ENCODE data around the gene ZSCAN9. TPM values are rescaled to one million over a fixed set of nuclear protein-coding genes. Genes with fewer than 3 reads are reported as not detected.

ZSCAN9 gene
- total and polyA plus RNA-seq, 2 donors, result 7.3 to 9.7 TPM

- Histone ChIP-seq H3K36me3 (ENCODE audit: control insufficient read depth in 2 of 2, insufficient read depth in 2 of 2, low read length in 1 of 2) (peaks cover 5 to 17% of the 10 kb centered on the region in 2 donors), H3K27ac (ENCODE audit: low read depth in 1 of 2, low read length in 1 of 2) (no peak overlapping the region), H3K9me3 (ENCODE audit: control insufficient read depth in 2 of 2, insufficient read depth in 1 of 2, low read length in 1 of 2) (no peaks in the 10 kb centered on the region), H3K27me3 (ENCODE audit: control insufficient read depth in 2 of 2, insufficient read depth in 1 of 2, low read length in 1 of 2) (no peaks in the 10 kb centered on the region), H3K4me1 (ENCODE audit: control insufficient read depth in 2 of 2, insufficient read depth in 2 of 2, low read length in 2 of 2) (no peaks in the 10 kb centered on the region), H3K4me3 (ENCODE audit: low read length in 2 of 2) (no peak overlapping the region)
- no peak for DNase-seq (ENCODE audit: low read depth in 6 of 9, low spot score in 9 of 9)
- WGBS, result 97% methylated on average over 1 of the region's 1 CpG
Observed at GRCh38 chr6:28240471-28240870, 15.4 kb downstream of the ZSCAN9 start.

- no peak overlapping the region for H3K27ac ChIP-seq (ENCODE audit: low read depth in 1 of 2, low read length in 1 of 2)
- H3K36me3 ChIP-seq (ENCODE audit: control insufficient read depth in 2 of 2, insufficient read depth in 2 of 2, low read length in 1 of 2), result peaks cover 31 to 47% of the 10 kb centered on the region in 2 donors
Observed at GRCh38 chr6:28243946-28244345, 18.9 kb downstream of the ZSCAN9 start.

GRCh38 chr6:28245206-28245941, 20.3 kb downstream of the ZSCAN9 start:
- Histone ChIP-seq H3K27me3 (ENCODE audit: control insufficient read depth in 2 of 2, insufficient read depth in 1 of 2, low read length in 1 of 2) (no peaks in the 10 kb centered on the region), H3K36me3 (ENCODE audit: control insufficient read depth in 2 of 2, insufficient read depth in 2 of 2, low read length in 1 of 2) (peaks cover 32 to 53% of the 10 kb centered on the region in 2 donors), H3K4me3 (ENCODE audit: low read length in 2 of 2) (no peak overlapping the region), H3K27ac (ENCODE audit: low read depth in 1 of 2, low read length in 1 of 2) (no peak overlapping the region), H3K4me1 (ENCODE audit: control insufficient read depth in 2 of 2, insufficient read depth in 2 of 2, low read length in 2 of 2) (no peaks in the 10 kb centered on the region), H3K9me3 (ENCODE audit: control insufficient read depth in 2 of 2, insufficient read depth in 1 of 2, low read length in 1 of 2) (no peaks in the 10 kb centered on the region)
- no peak for DNase-seq (ENCODE audit: low read depth in 6 of 9, low spot score in 9 of 9)
- WGBS, result 97% methylated on average over 6 of the region's 6 CpGs

More at GRCh38 chr6:28243946-28244345, 18.9 kb downstream of the ZSCAN9 start:
- Histone ChIP-seq H3K4me1 (ENCODE audit: control insufficient read depth in 2 of 2, insufficient read depth in 2 of 2, low read length in 2 of 2) (no peaks in the 10 kb centered on the region), H3K27me3 (ENCODE audit: control insufficient read depth in 2 of 2, insufficient read depth in 1 of 2, low read length in 1 of 2) (no peaks in the 10 kb centered on the region), H3K9me3 (ENCODE audit: control insufficient read depth in 2 of 2, insufficient read depth in 1 of 2, low read length in 1 of 2) (no peaks in the 10 kb centered on the region), H3K4me3 (ENCODE audit: low read length in 2 of 2) (no peak overlapping the region)
- 99% methylated on average over 3 of the region's 3 CpGs for WGBS
- DNase-seq (ENCODE audit: low read depth in 6 of 9, low spot score in 9 of 9), result no peak

- Histone ChIP-seq H3K27ac (ENCODE audit: low read depth in 1 of 2, low read length in 1 of 2) (no peak overlapping the region), H3K9me3 (ENCODE audit: control insufficient read depth in 2 of 2, insufficient read depth in 1 of 2, low read length in 1 of 2) (no peaks in the 10 kb centered on the region), H3K36me3 (ENCODE audit: control insufficient read depth in 2 of 2, insufficient read depth in 2 of 2, low read length in 1 of 2) (peaks cover 32 to 51% of the 10 kb centered on the region in 2 donors), H3K27me3 (ENCODE audit: control insufficient read depth in 2 of 2, insufficient read depth in 1 of 2, low read length in 1 of 2) (no peaks in the 10 kb centered on the region), H3K4me3 (ENCODE audit: low read length in 2 of 2) (no peak overlapping the region), H3K4me1 (ENCODE audit: control insufficient read depth in 2 of 2, insufficient read depth in 2 of 2, low read length in 2 of 2) (peaks cover 6 to 12% of the 10 kb centered on the region in 2 donors)
- WGBS, result 94% methylated on average over 1 of the region's 1 CpG
- no peak for DNase-seq (ENCODE audit: low read depth in 6 of 9, low spot score in 9 of 9)
Observed at GRCh38 chr6:28248916-28249315, 23.8 kb downstream of the ZSCAN9 start.

GRCh38 chr6:28250747-28251146, 25.7 kb downstream of the ZSCAN9 start:
- H3K4me3 ChIP-seq (ENCODE audit: low read length in 2 of 2), result peak overlapping the region in 1 of 2 donors; percentile 82
- peaks cover 6 to 12% of the 10 kb centered on the region in 2 donors for H3K4me1 ChIP-seq (ENCODE audit: control insufficient read depth in 2 of 2, insufficient read depth in 2 of 2, low read length in 2 of 2)
- H3K36me3 ChIP-seq (ENCODE audit: control insufficient read depth in 2 of 2, insufficient read depth in 2 of 2, low read length in 1 of 2), result peaks cover 25 to 33% of the 10 kb centered on the region in 2 donors
- H3K27ac ChIP-seq (ENCODE audit: low read depth in 1 of 2, low read length in 1 of 2), result no peak overlapping the region
- no peaks in the 10 kb centered on the region for H3K9me3 ChIP-seq (ENCODE audit: control insufficient read depth in 2 of 2, insufficient read depth in 1 of 2, low read length in 1 of 2)
- no peaks in the 10 kb centered on the region for H3K27me3 ChIP-seq (ENCODE audit: control insufficient read depth in 2 of 2, insufficient read depth in 1 of 2, low read length in 1 of 2)
- WGBS, result 86% methylated on average over 2 of the region's 2 CpGs
- DNase-seq (ENCODE audit: low read depth in 6 of 9, low spot score in 9 of 9), result no peak

- no peaks in the 10 kb centered on the region for H3K9me3 ChIP-seq (ENCODE audit: control insufficient read depth in 2 of 2, insufficient read depth in 1 of 2, low read length in 1 of 2)
- DNase-seq (ENCODE audit: low read depth in 6 of 9, low spot score in 9 of 9), result peak in 4 of 9 donors; percentile 28 to 53 (median 40)
- H3K27ac ChIP-seq (ENCODE audit: low read depth in 1 of 2, low read length in 1 of 2), result peak overlapping the region; percentile 72 to 73
- peaks cover 16 to 24% of the 10 kb centered on the region in 2 donors for H3K36me3 ChIP-seq (ENCODE audit: control insufficient read depth in 2 of 2, insufficient read depth in 2 of 2, low read length in 1 of 2)
- peaks cover 6 to 12% of the 10 kb centered on the region in 2 donors for H3K4me1 ChIP-seq (ENCODE audit: control insufficient read depth in 2 of 2, insufficient read depth in 2 of 2, low read length in 2 of 2)
- WGBS, result under 1% methylated on average over 24 of the region's 25 CpGs
- no peaks in the 10 kb centered on the region for H3K27me3 ChIP-seq (ENCODE audit: control insufficient read depth in 2 of 2, insufficient read depth in 1 of 2, low read length in 1 of 2)
- peak overlapping the region; percentile 82 to 93 for H3K4me3 ChIP-seq (ENCODE audit: low read length in 2 of 2)
Observed at GRCh38 chr6:28251661-28252008, 26.6 kb downstream of the ZSCAN9 start.

GRCh38 chr6:28252009-28252975, 27.2 kb downstream of the ZSCAN9 start, which contains the start of gene ZKSCAN4:
ZKSCAN4 (minus strand) TSS chr6:28252269; CDS start chr6:28251980, 289 bp downstream.
- 3% methylated on average over 14 of the region's 14 CpGs for WGBS
- DNase-seq (ENCODE audit: low read depth in 6 of 9, low spot score in 9 of 9), result peak; percentile 79 to 97 (median 91)
- peaks cover 6 to 12% of the 10 kb centered on the region in 2 donors for H3K4me1 ChIP-seq (ENCODE audit: control insufficient read depth in 2 of 2, insufficient read depth in 2 of 2, low read length in 2 of 2)
- H3K4me3 ChIP-seq (ENCODE audit: low read length in 2 of 2), result peak within 1 kb of the TSS; percentile 82 to 93
- H3K27me3 ChIP-seq (ENCODE audit: control insufficient read depth in 2 of 2, insufficient read depth in 1 of 2, low read length in 1 of 2), result no peaks in the 10 kb centered on the region
- no peaks in the 10 kb centered on the region for H3K9me3 ChIP-seq (ENCODE audit: control insufficient read depth in 2 of 2, insufficient read depth in 1 of 2, low read length in 1 of 2)
- peaks cover 13 to 19% of the 10 kb centered on the region in 2 donors for H3K36me3 ChIP-seq (ENCODE audit: control insufficient read depth in 2 of 2, insufficient read depth in 2 of 2, low read length in 1 of 2)
- peak within 1 kb of the TSS; percentile 73 for H3K27ac ChIP-seq (ENCODE audit: low read depth in 1 of 2, low read length in 1 of 2)

- H3K4me1 ChIP-seq (ENCODE audit: control insufficient read depth in 2 of 2, insufficient read depth in 2 of 2, low read length in 2 of 2), result peaks cover 7 to 16% of the 10 kb centered on the region in 2 donors
- H3K27me3 ChIP-seq (ENCODE audit: control insufficient read depth in 2 of 2, insufficient read depth in 1 of 2, low read length in 1 of 2), result peaks cover 0 to 1% of the 10 kb centered on the region in 2 donors
- no peak for DNase-seq (ENCODE audit: low read depth in 6 of 9, low spot score in 9 of 9)
- H3K4me3 ChIP-seq (ENCODE audit: low read length in 2 of 2), result no peak overlapping the region
- no peak overlapping the region for H3K27ac ChIP-seq (ENCODE audit: low read depth in 1 of 2, low read length in 1 of 2)
- H3K9me3 ChIP-seq (ENCODE audit: control insufficient read depth in 2 of 2, insufficient read depth in 1 of 2, low read length in 1 of 2), result peaks cover 0 to 2% of the 10 kb centered on the region in 2 donors
- 94% methylated on average over 1 of the region's 1 CpG for WGBS
- H3K36me3 ChIP-seq (ENCODE audit: control insufficient read depth in 2 of 2, insufficient read depth in 2 of 2, low read length in 1 of 2), result peaks cover 0 to 4% of the 10 kb centered on the region in 2 donors
Observed at GRCh38 chr6:28254121-28254519, 29.0 kb downstream of the ZSCAN9 start.
